ENCODE results near the gene CLSTN1.

Gene CLSTN1

GRCh38 chr1:9835758-9836631 is 12.2 kb upstream of the CLSTN1 start:
- Histone ChIP-seq H3K4me3 (ENCODE audit: low read length in 2 of 2) (peak overlapping the region in 1 of 2 donors; percentile 35), H2BK15ac (ENCODE audit: low read length) (peak overlapping the region; percentile 96), H2BK12ac (ENCODE audit: low read length) (peak overlapping the region; percentile 98), H3K4me2 (ENCODE audit: insufficient read depth, low read length, poor library complexity, severe bottlenecking) (no peak overlapping the region), H2AK5ac (ENCODE audit: low read depth, low read length) (peak overlapping the region; percentile 98), H3K79me1 (ENCODE audit: low read depth, low read length) (peaks cover 2% of the 10 kb centered on the region), H4K8ac (ENCODE audit: low read depth, low read length) (peak overlapping the region; percentile 90), H3K27me3 (ENCODE audit: control insufficient read depth in 3 of 3, insufficient read depth in 3 of 3, low read depth in 1 of 3, low read length in 3 of 3) (no peaks in the 10 kb centered on the region), H3K9ac (ENCODE audit: low read depth, low read length, poor library complexity) (peak overlapping the region; percentile 82), H3K36me3 (replicated peaks in 1 of 2; ENCODE audit: control insufficient read depth in 2 of 2, insufficient read depth in 2 of 2, low read length in 2 of 2) (no peaks in the 10 kb centered on the region), H2AFZ (ENCODE audit: low read length) (peak overlapping the region; percentile 93), H4K91ac (ENCODE audit: low read depth, low read length, poor library complexity) (peak overlapping the region; percentile 99), H2BK120ac (ENCODE audit: low read depth, low read length) (peak overlapping the region; percentile 64), H3K27ac (replicated peaks; ENCODE audit: low read length) (no peak overlapping the region), H2BK5ac (ENCODE audit: low read length) (no peak overlapping the region), H3K4ac (ENCODE audit: low read length) (peak overlapping the region; percentile 70), H3K9me3 (replicated peaks in 1 of 2; ENCODE audit: control insufficient read depth in 2 of 2, insufficient read depth in 1 of 2, low read depth in 1 of 2, low read length in 2 of 2) (no peaks in the 10 kb centered on the region), H3K23ac (ENCODE audit: low read depth, low read length, poor library complexity) (peak overlapping the region; percentile 94), H3K4me1 (ENCODE audit: control insufficient read depth in 2 of 2, insufficient read depth in 1 of 2, low read depth in 1 of 2, low read length in 2 of 2) (peaks cover 11% of the 10 kb centered on the region in 2 donors), H3K18ac (ENCODE audit: low read length) (peak overlapping the region; percentile 97), H3K14ac (ENCODE audit: low read length) (peak overlapping the region; percentile 39)
- no CpG with 5 or more reads among the region's 15 CpGs for WGBS, 2 donors (ENCODE audit: extremely low coverage in 2 of 2, insufficient read length in 2 of 2, insufficient replicate concordance in 1 of 2)
- DNase-seq (ENCODE audit: low spot score), result peak; percentile 49

GRCh38 chr1:9835404-9835757 is 11.6 kb upstream of the CLSTN1 start:
- no CpG with 5 or more reads among the region's 9 CpGs for WGBS, 2 donors (ENCODE audit: extremely low coverage in 2 of 2, insufficient read length in 2 of 2, insufficient replicate concordance in 1 of 2)
- no peak overlapping the region for H2BK120ac ChIP-seq (ENCODE audit: low read depth, low read length)
- H3K23ac ChIP-seq (ENCODE audit: low read depth, low read length, poor library complexity), result no peak overlapping the region
- no peak overlapping the region for H4K91ac ChIP-seq (ENCODE audit: low read depth, low read length, poor library complexity)
- H3K14ac ChIP-seq (ENCODE audit: low read length), result no peak overlapping the region
- H3K4me2 ChIP-seq (ENCODE audit: insufficient read depth, low read length, poor library complexity, severe bottlenecking), result peak overlapping the region; percentile 2
- no peaks in the 10 kb centered on the region for H3K9me3 ChIP-seq (replicated peaks in 1 of 2; ENCODE audit: control insufficient read depth in 2 of 2, insufficient read depth in 1 of 2, low read depth in 1 of 2, low read length in 2 of 2)
- no peak overlapping the region for H4K8ac ChIP-seq (ENCODE audit: low read depth, low read length)
- no peaks in the 10 kb centered on the region for H3K27me3 ChIP-seq (ENCODE audit: control insufficient read depth in 3 of 3, insufficient read depth in 3 of 3, low read depth in 1 of 3, low read length in 3 of 3)
- DNase-seq (ENCODE audit: low spot score), result no peak
- peaks cover 2% of the 10 kb centered on the region for H3K79me1 ChIP-seq (ENCODE audit: low read depth, low read length)
- no peaks in the 10 kb centered on the region for H3K36me3 ChIP-seq (replicated peaks in 1 of 2; ENCODE audit: control insufficient read depth in 2 of 2, insufficient read depth in 2 of 2, low read length in 2 of 2)
- H2AFZ ChIP-seq (ENCODE audit: low read length), result peak overlapping the region; percentile 93
- H3K27ac ChIP-seq (replicated peaks; ENCODE audit: low read length), result no peak overlapping the region
- H3K9ac ChIP-seq (ENCODE audit: low read depth, low read length, poor library complexity), result no peak overlapping the region
- H3K4ac ChIP-seq (ENCODE audit: low read length), result no peak overlapping the region
- no peak overlapping the region for H2BK12ac ChIP-seq (ENCODE audit: low read length)
- peak overlapping the region; percentile 22 for H3K18ac ChIP-seq (ENCODE audit: low read length)
- H2BK15ac ChIP-seq (ENCODE audit: low read length), result no peak overlapping the region
- no peak overlapping the region for H2AK5ac ChIP-seq (ENCODE audit: low read depth, low read length)
- H3K4me3 ChIP-seq (ENCODE audit: low read length in 2 of 2), result peak overlapping the region in 1 of 2 donors; percentile 35
- peaks cover 11% of the 10 kb centered on the region in 2 donors for H3K4me1 ChIP-seq (ENCODE audit: control insufficient read depth in 2 of 2, insufficient read depth in 1 of 2, low read depth in 1 of 2, low read length in 2 of 2)
- H2BK5ac ChIP-seq (ENCODE audit: low read length), result no peak overlapping the region

GRCh38 chr1:9833632-9834031 is 9.9 kb upstream of the CLSTN1 start:
- H2BK12ac ChIP-seq (ENCODE audit: low read length), result no peak overlapping the region
- no peak overlapping the region for H4K8ac ChIP-seq (ENCODE audit: low read depth, low read length)
- no peak overlapping the region for H3K4me3 ChIP-seq (ENCODE audit: low read length in 2 of 2)
- H3K18ac ChIP-seq (ENCODE audit: low read length), result no peak overlapping the region
- no peak overlapping the region for H4K91ac ChIP-seq (ENCODE audit: low read depth, low read length, poor library complexity)
- H3K4me1 ChIP-seq (ENCODE audit: control insufficient read depth in 2 of 2, insufficient read depth in 1 of 2, low read depth in 1 of 2, low read length in 2 of 2), result peaks cover 11% of the 10 kb centered on the region in 2 donors
- no peaks in the 10 kb centered on the region for H3K36me3 ChIP-seq (replicated peaks in 1 of 2; ENCODE audit: control insufficient read depth in 2 of 2, insufficient read depth in 2 of 2, low read length in 2 of 2)
- WGBS, 2 donors (ENCODE audit: extremely low coverage in 2 of 2, insufficient read length in 2 of 2, insufficient replicate concordance in 1 of 2), result no CpG with 5 or more reads among the region's 3 CpGs
- H3K27ac ChIP-seq (replicated peaks; ENCODE audit: low read length), result no peak overlapping the region
- no peak for DNase-seq (ENCODE audit: low spot score)
- no peak overlapping the region for H3K4me2 ChIP-seq (ENCODE audit: insufficient read depth, low read length, poor library complexity, severe bottlenecking)
- no peak overlapping the region for H3K9ac ChIP-seq (ENCODE audit: low read depth, low read length, poor library complexity)
- H2AK5ac ChIP-seq (ENCODE audit: low read depth, low read length), result no peak overlapping the region
- no peak overlapping the region for H3K14ac ChIP-seq (ENCODE audit: low read length)
- no peak overlapping the region for H2BK5ac ChIP-seq (ENCODE audit: low read length)
- no peak overlapping the region for H3K4ac ChIP-seq (ENCODE audit: low read length)
- H2BK120ac ChIP-seq (ENCODE audit: low read depth, low read length), result no peak overlapping the region
- H3K9me3 ChIP-seq (replicated peaks in 1 of 2; ENCODE audit: control insufficient read depth in 2 of 2, insufficient read depth in 1 of 2, low read depth in 1 of 2, low read length in 2 of 2), result no peaks in the 10 kb centered on the region
- H2AFZ ChIP-seq (ENCODE audit: low read length), result no peak overlapping the region
- H2BK15ac ChIP-seq (ENCODE audit: low read length), result no peak overlapping the region
- H3K79me1 ChIP-seq (ENCODE audit: low read depth, low read length), result peaks cover 4% of the 10 kb centered on the region
- no peak overlapping the region for H3K23ac ChIP-seq (ENCODE audit: low read depth, low read length, poor library complexity)
- no peaks in the 10 kb centered on the region for H3K27me3 ChIP-seq (ENCODE audit: control insufficient read depth in 3 of 3, insufficient read depth in 3 of 3, low read depth in 1 of 3, low read length in 3 of 3)

- H3K9ac ChIP-seq (ENCODE audit: low read depth, low read length, poor library complexity), result no peak overlapping the region
- H2AK5ac ChIP-seq (ENCODE audit: low read depth, low read length), result no peak overlapping the region
- H2BK5ac ChIP-seq (ENCODE audit: low read length), result no peak overlapping the region
- H3K9me3 ChIP-seq (replicated peaks in 1 of 2; ENCODE audit: control insufficient read depth in 2 of 2, insufficient read depth in 1 of 2, low read depth in 1 of 2, low read length in 2 of 2), result no peaks in the 10 kb centered on the region
- no peak overlapping the region for H2BK12ac ChIP-seq (ENCODE audit: low read length)
- H3K27me3 ChIP-seq (ENCODE audit: control insufficient read depth in 3 of 3, insufficient read depth in 3 of 3, low read depth in 1 of 3, low read length in 3 of 3), result peaks cover 0 to 20% (median 4%) of the 10 kb centered on the region in 3 experiments
- H3K27ac ChIP-seq (replicated peaks; ENCODE audit: low read length), result no peak overlapping the region
- H2AFZ ChIP-seq (ENCODE audit: low read length), result peak overlapping the region; percentile 48
- H3K4me1 ChIP-seq (ENCODE audit: control insufficient read depth in 2 of 2, insufficient read depth in 1 of 2, low read depth in 1 of 2, low read length in 2 of 2), result peaks cover 11 to 12% of the 10 kb centered on the region in 2 donors
- DNase-seq (ENCODE audit: low spot score), result no peak
- no peak overlapping the region for H2BK120ac ChIP-seq (ENCODE audit: low read depth, low read length)
- H3K18ac ChIP-seq (ENCODE audit: low read length), result no peak overlapping the region
- H4K8ac ChIP-seq (ENCODE audit: low read depth, low read length), result no peak overlapping the region
- H3K4me2 ChIP-seq (ENCODE audit: insufficient read depth, low read length, poor library complexity, severe bottlenecking), result no peak overlapping the region
- H3K36me3 ChIP-seq (replicated peaks in 1 of 2; ENCODE audit: control insufficient read depth in 2 of 2, insufficient read depth in 2 of 2, low read length in 2 of 2), result no peaks in the 10 kb centered on the region
- H3K23ac ChIP-seq (ENCODE audit: low read depth, low read length, poor library complexity), result peak overlapping the region; percentile 46
- no CpG with 5 or more reads among the region's 24 CpGs for WGBS, 2 donors (ENCODE audit: extremely low coverage in 2 of 2, insufficient read length in 2 of 2, insufficient replicate concordance in 1 of 2)
- H3K79me1 ChIP-seq (ENCODE audit: low read depth, low read length), result peaks cover 6% of the 10 kb centered on the region
- no peak overlapping the region for H3K4me3 ChIP-seq (ENCODE audit: low read length in 2 of 2)
- H3K4ac ChIP-seq (ENCODE audit: low read length), result no peak overlapping the region
- no peak overlapping the region for H4K91ac ChIP-seq (ENCODE audit: low read depth, low read length, poor library complexity)
- no peak overlapping the region for H3K14ac ChIP-seq (ENCODE audit: low read length)
- no peak overlapping the region for H2BK15ac ChIP-seq (ENCODE audit: low read length)
Observed at GRCh38 chr1:9827558-9828185, 3.9 kb upstream of the CLSTN1 start.

All from neuronal stem cell (in vitro differentiated cells).